Measurements from ENCODE around the gene SMPX. TPM values are rescaled to one million over a fixed set of nuclear protein-coding genes. Genes with fewer than 3 reads are reported as not detected.
A peak's percentile ranks its signal among the peaks of the same experiment; 100 is the strongest.

Gene SMPX
- total RNA-seq, 1 donor from 2014 or later, result not detected

DNA sequence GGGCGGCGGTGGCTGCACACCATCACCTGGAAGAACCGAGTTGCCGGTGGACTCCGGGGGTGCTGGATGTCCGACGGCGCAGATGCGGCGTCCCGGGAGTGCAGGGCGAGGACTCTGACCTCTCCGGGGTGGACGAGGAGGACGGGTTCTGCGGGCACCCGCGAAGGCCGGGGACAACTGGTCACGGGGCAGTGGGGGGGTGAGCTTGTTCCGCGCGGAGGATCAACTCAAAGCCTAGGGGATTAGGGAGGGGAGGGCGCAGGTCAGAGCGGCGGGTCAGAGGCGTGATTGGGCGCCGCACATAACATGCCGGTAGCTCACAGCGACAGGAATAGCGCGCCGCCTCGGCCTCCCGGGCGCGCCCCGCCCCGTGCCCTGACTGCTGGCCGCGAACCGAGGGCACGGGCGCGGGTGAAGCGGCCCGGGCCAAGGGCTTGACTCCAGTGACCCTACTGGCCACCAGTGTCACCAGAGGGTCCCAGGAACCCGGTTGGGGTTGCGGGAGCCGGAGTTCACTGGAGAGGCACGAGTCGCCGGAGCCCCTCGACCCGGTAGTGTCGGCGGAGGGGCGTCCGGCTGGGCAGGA is 99.7 kb downstream of the SMPX start, which contains the start of gene KLHL34:
TSS of gene KLHL34 (minus strand) at position 179 of the 586 bp plus-strand sequence. CDS start 542 bp downstream, outside the sequence.
- peaks cover 2% of the 10 kb centered on the region for H3K27me3 Mint-ChIP-seq (ENCODE audit: unreplicated experiment)
- peaks cover 3% of the 10 kb centered on the region for H3K36me3 Mint-ChIP-seq (ENCODE audit: low read depth, unreplicated experiment)
- peak; percentile 6 for DNase-seq (ENCODE audit: low spot score)
- peaks cover 3% of the 10 kb centered on the region for H3K4me1 Mint-ChIP-seq (ENCODE audit: unreplicated experiment)
- H3K9me3 Mint-ChIP-seq (ENCODE audit: unreplicated experiment), result no peaks in the 10 kb centered on the region
- no peak for TF ChIP-seq CTCF (IDR thresholded peaks at IDR 0.05; ENCODE audit: unreplicated experiment)
- peak within 1 kb of the TSS; percentile 82 for H3K4me3 Mint-ChIP-seq (ENCODE audit: unreplicated experiment)
- no peak within 1 kb of the TSS for H3K27ac Mint-ChIP-seq (ENCODE audit: unreplicated experiment)

DNA sequence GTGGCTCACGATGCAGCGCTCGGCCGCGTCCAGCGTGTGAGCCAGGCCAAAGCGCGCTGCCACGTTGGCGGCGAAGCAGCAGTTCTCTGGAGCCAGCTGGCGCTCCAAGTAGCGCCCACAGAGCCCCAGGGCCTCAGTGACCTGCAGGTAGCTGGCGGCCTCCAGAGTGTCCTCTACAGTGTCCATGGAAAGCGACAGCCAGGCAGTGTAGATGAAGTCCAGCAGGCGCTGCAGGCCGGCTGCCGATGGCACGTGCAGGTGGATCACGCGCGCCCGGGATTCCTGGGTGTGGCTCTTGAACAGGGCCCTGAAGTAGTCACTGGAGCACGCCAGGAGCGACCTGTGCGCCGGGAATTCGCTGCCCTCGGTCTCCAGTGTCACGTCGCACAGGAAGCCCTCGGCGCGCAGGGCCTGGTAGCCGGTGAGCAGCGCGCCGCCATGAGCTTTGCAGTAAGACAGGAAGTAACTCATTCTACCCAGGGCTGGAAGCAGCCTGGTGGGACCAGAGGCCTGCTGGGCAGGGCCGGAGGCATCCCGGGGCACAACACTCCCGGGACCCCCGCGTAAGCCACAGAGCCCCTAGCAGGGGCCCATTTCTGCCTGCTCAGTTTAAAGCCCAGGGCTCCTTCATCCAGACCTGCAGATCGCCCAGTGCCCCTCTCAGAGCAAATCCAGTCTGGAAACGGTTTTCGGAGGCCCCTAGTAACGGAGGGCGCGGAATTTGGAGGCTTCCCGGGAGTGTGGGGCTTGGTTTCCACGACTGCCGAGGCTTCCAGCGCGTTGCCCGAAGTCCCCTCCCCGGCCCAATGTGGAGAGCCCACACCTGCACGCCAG is 100.4 kb downstream of the SMPX start:
- no peak for DNase-seq (ENCODE audit: low spot score)
- H3K27ac Mint-ChIP-seq (ENCODE audit: unreplicated experiment), result no peak overlapping the region
- no peaks in the 10 kb centered on the region for H3K9me3 Mint-ChIP-seq (ENCODE audit: unreplicated experiment)
- H3K27me3 Mint-ChIP-seq (ENCODE audit: unreplicated experiment), result peaks cover 2% of the 10 kb centered on the region
- H3K4me3 Mint-ChIP-seq (ENCODE audit: unreplicated experiment), result no peak overlapping the region
- TF ChIP-seq CTCF (IDR thresholded peaks at IDR 0.05; ENCODE audit: unreplicated experiment), result no peak
- H3K36me3 Mint-ChIP-seq (ENCODE audit: low read depth, unreplicated experiment), result peaks cover 3% of the 10 kb centered on the region
- peaks cover 3% of the 10 kb centered on the region for H3K4me1 Mint-ChIP-seq (ENCODE audit: unreplicated experiment)

- peaks cover 3% of the 10 kb centered on the region for H3K4me1 Mint-ChIP-seq (ENCODE audit: unreplicated experiment)
- no peaks in the 10 kb centered on the region for H3K9me3 Mint-ChIP-seq (ENCODE audit: unreplicated experiment)
- no peak overlapping the region for H3K27ac Mint-ChIP-seq (ENCODE audit: unreplicated experiment)
- no peaks in the 10 kb centered on the region for H3K27me3 Mint-ChIP-seq (ENCODE audit: unreplicated experiment)
- H3K4me3 Mint-ChIP-seq (ENCODE audit: unreplicated experiment), result no peak overlapping the region
- no peak for TF ChIP-seq CTCF (IDR thresholded peaks at IDR 0.05; ENCODE audit: unreplicated experiment)
- peaks cover 3% of the 10 kb centered on the region for H3K36me3 Mint-ChIP-seq (ENCODE audit: low read depth, unreplicated experiment)
- no peak for DNase-seq (ENCODE audit: low spot score)
Observed at GRCh38 chrX:21656587-21657317, 101.2 kb downstream of the SMPX start.

Other genes starting within 250 kb of the SMPX start
- not detected for gene KLHL34, start 99.8 kb downstream of the SMPX start, total RNA-seq (ENCODE audit: unreplicated experiment)
- gene MBTPS2, start 81.5 kb upstream of the SMPX start, total RNA-seq (ENCODE audit: unreplicated experiment), result 9.4 TPM
- 1.6 TPM for gene YY2, start 97.9 kb upstream of the SMPX start, total RNA-seq (ENCODE audit: unreplicated experiment)
- 161 TPM for gene SMS, start 182.6 kb upstream of the SMPX start, total RNA-seq (ENCODE audit: unreplicated experiment)